Osteocyte (in vitro differentiated cells): ENCODE data around the gene PAPPA2. TPM values are rescaled to one million over a fixed set of nuclear protein-coding genes. Genes with fewer than 3 reads are reported as not detected.

Experiments
- DNase-seq: peaks from one replicate; pipeline ENCODE4 v3.0.0; 2021; ENCODE audit warnings: mixed read lengths; ENCODE audit not compliant: unreplicated experiment; ENCODE audit errors: extremely low spot score
- H3K27ac Mint-ChIP-seq: one replicate; pipeline ENCODE4 v1.8.0; 2021; ENCODE audit warnings: mild to moderate bottlenecking, mixed read lengths; ENCODE audit not compliant: unreplicated experiment
- H3K27me3 Mint-ChIP-seq: one replicate; pipeline ENCODE4 v1.8.0; 2021; ENCODE audit warnings: mixed read lengths; ENCODE audit not compliant: unreplicated experiment
- H3K36me3 Mint-ChIP-seq: one replicate; pipeline ENCODE4 v1.8.0; 2021; ENCODE audit warnings: mixed read lengths; ENCODE audit not compliant: unreplicated experiment
- H3K4me1 Mint-ChIP-seq: one replicate; pipeline ENCODE4 v1.8.0; 2021; ENCODE audit warnings: mixed read lengths; ENCODE audit not compliant: unreplicated experiment
- H3K4me3 Mint-ChIP-seq: one replicate; pipeline ENCODE4 v1.8.0; 2021; ENCODE audit warnings: mild to moderate bottlenecking, moderate library complexity, mixed read lengths; ENCODE audit not compliant: unreplicated experiment
- H3K9me3 Mint-ChIP-seq: one replicate; pipeline ENCODE4 v1.8.0; 2021; ENCODE audit warnings: mixed read lengths; ENCODE audit not compliant: unreplicated experiment
- CTCF ChIP-seq: fragments of 200-600 bp; sonication (generic); IDR thresholded peaks from 2 replicates; pipeline ENCODE4 v1.5.0; 2021; ENCODE audit warnings: antibody characterized with exemption, mild to moderate bottlenecking, moderate library complexity
- total RNA-seq: library from RNA; stranded (reverse); gene quantifications from 2 replicates; pipeline ENCODE4 v1.2.1, GENCODE V29; 2021

The PAPPA2 gene
- total RNA-seq, 1 donor from 2014 or later: 0.35 TPM

- TF ChIP-seq CTCF: no peak
- no peak overlapping the region for H3K27ac Mint-ChIP-seq
- H3K4me3 Mint-ChIP-seq: no peak overlapping the region
- H3K36me3 Mint-ChIP-seq: no peaks in the 10 kb centered on the region
- H3K9me3 Mint-ChIP-seq: no peaks in the 10 kb centered on the region
- no peaks in the 10 kb centered on the region for H3K4me1 Mint-ChIP-seq
- H3K27me3 Mint-ChIP-seq: no peaks in the 10 kb centered on the region
- no peak for DNase-seq
Observed at GRCh38 chr1:176499671-176500070, 36.7 kb downstream of the PAPPA2 start.

GRCh38 chr1:176501599-176501998 is 38.6 kb downstream of the PAPPA2 start:
- TF ChIP-seq CTCF: no peak
- H3K4me3 Mint-ChIP-seq: no peak overlapping the region
- no peak for DNase-seq
- H3K4me1 Mint-ChIP-seq: no peaks in the 10 kb centered on the region
- H3K27ac Mint-ChIP-seq: no peak overlapping the region
- no peaks in the 10 kb centered on the region for H3K9me3 Mint-ChIP-seq
- H3K27me3 Mint-ChIP-seq: no peaks in the 10 kb centered on the region
- no peaks in the 10 kb centered on the region for H3K36me3 Mint-ChIP-seq

- DNase-seq: no peak
- H3K4me1 Mint-ChIP-seq: no peaks in the 10 kb centered on the region
- H3K36me3 Mint-ChIP-seq: no peaks in the 10 kb centered on the region
- no peak overlapping the region for H3K4me3 Mint-ChIP-seq
- H3K27me3 Mint-ChIP-seq: no peaks in the 10 kb centered on the region
- TF ChIP-seq CTCF: no peak
- H3K9me3 Mint-ChIP-seq: no peaks in the 10 kb centered on the region
- no peak overlapping the region for H3K27ac Mint-ChIP-seq
Observed at GRCh38 chr1:176504848-176505553, 42.0 kb downstream of the PAPPA2 start.

GRCh38 chr1:176512966-176513365 is 50.0 kb downstream of the PAPPA2 start:
- no peaks in the 10 kb centered on the region for H3K36me3 Mint-ChIP-seq
- no peaks in the 10 kb centered on the region for H3K4me1 Mint-ChIP-seq
- H3K9me3 Mint-ChIP-seq: peaks cover 13% of the 10 kb centered on the region
- H3K27ac Mint-ChIP-seq: no peak overlapping the region
- H3K27me3 Mint-ChIP-seq: no peaks in the 10 kb centered on the region
- no peak for TF ChIP-seq CTCF
- DNase-seq: no peak
- H3K4me3 Mint-ChIP-seq: no peak overlapping the region

- Mint-ChIP-seq H3K27ac (no peak overlapping the region), H3K27me3 (no peaks in the 10 kb centered on the region), H3K9me3 (peaks cover 13% of the 10 kb centered on the region), H3K4me1 (no peaks in the 10 kb centered on the region), H3K4me3 (no peak overlapping the region), H3K36me3 (no peaks in the 10 kb centered on the region)
- TF ChIP-seq CTCF: no peak
- no peak for DNase-seq
Observed at GRCh38 chr1:176515310-176515709, 52.3 kb downstream of the PAPPA2 start.
